Stimulated activated CD4-positive, alpha-beta T cell treated with anti-CD3 and anti-CD28 coated beads, Interleukin-4, amount 100 ng/mL, for 1 hour (primary cell): Measurements from ENCODE around the gene MAP7.
"Not testable (repeated sequence)": the region's sequence is repeated elsewhere in the genome, so short reads cannot be mapped to it uniquely, and the experiment has no call there.

Experiments used
- DNase-seq: peaks from one replicate; pipeline ENCODE4 v3.0.0-alpha.2; 2020

Gene MAP7

GRCh38 chr6:136464874-136465273 is 85.3 kb downstream of the MAP7 start:
- no peak for DNase-seq

DNA sequence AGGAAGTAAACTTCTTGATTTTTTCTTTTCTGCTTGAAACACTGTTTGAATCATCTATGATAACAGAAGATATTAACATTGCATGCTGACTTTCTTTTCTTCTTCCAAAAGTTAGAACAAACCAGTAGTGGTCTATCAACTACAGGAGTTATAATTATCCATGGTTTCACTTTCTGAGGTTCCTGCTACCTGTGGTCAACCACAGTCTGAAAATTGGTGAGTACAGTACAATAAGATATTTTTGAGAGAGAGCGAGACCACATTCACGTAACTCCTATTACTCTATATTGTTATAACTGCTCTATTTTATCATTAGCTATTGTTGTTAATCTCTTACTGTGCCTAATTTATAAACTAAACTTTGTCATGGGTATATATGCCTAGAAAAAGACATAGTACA is 86.1 kb downstream of the MAP7 start:
- DNase-seq = no peak

GRCh38 chr6:136463743-136464142 is 86.5 kb downstream of the MAP7 start:
- DNase-seq = no peak

DNA sequence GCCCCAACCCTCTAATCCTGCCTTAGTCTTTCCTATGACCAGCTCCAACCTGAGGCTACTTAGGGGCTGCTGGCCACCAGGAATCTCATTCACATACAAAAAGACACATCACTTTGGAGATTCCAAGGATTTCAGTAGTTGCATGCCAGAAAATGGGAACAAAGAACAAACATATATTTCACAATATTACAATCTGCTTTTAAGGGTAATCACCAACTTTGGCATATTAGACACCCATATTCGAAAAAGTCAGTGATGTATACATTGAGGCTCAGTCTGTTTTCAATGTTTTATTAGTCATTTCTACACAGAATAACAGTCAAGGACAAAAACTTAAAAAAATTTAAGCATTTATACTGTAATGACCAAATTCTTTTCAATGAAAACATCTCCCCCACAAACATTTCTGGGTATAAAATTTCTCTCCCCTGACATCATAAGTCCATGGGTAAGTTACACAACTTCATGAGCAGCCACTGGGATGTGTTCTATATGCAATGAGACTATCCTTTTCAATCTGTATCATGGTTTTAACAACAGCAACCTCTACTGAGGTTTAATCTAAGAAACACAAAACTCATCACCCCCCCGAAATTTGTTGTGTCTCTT is 103.5 kb downstream of the MAP7 start:
- no peak for DNase-seq

GRCh38 chr6:136446145-136446544 is 104.1 kb downstream of the MAP7 start:
- no peak for DNase-seq

- no peak for DNase-seq
These were observed 105.2 kb downstream of the MAP7 start for GRCh38 chr6:136445063-136445462.

GRCh38 chr6:136440203-136440602 is 110.0 kb downstream of the MAP7 start:
- DNase-seq = no peak

- DNase-seq = no peak
These were observed 110.6 kb downstream of the MAP7 start for GRCh38 chr6:136439514-136440190.

- DNase-seq = no peak
These were observed 111.8 kb downstream of the MAP7 start for GRCh38 chr6:136438441-136438840.

- DNase-seq = no peak
These were observed 113.0 kb downstream of the MAP7 start for GRCh38 chr6:136437246-136437645.

- DNase-seq = no peak
These were observed 115.1 kb downstream of the MAP7 start for GRCh38 chr6:136435101-136435500.

- DNase-seq = not testable (repeated sequence)
These were observed 118.9 kb downstream of the MAP7 start for GRCh38 chr6:136431306-136431705.

DNA sequence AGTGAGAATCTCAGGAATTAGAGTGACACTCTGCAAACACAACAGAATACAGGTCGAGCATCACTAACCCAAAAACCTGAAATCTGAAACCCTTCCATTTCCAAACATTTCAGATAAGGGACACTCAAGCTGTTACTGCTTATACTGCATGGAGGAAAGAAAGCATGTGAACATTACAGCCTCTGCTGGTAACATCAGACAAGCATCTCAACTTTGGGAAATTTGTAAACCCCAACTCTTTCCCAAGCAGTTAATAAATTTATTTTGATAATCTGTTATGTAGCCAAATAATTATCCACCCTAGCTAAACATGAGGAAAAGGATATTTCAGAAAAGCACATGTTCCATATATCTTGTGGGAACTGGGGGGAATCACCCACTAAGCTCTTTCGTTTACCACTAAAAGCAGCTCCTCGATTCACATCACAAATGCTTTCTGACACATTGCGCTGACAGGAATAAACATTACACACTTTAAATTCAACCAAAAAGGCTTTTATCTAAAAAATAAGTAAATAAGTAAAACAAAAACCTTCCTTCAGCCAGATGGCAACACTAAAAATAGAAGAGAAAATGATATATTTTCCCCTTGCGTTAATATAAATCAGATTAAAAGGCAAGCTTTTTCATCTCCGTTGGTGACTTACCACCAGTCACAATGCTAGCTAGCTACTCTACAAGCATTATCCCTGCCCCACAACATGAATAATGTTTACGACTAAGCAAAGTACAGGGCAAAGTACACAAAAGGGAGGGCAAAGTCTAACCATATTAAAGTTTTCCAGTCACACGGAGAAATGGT is 120.8 kb downstream of the MAP7 start:
- no peak for DNase-seq

DNA sequence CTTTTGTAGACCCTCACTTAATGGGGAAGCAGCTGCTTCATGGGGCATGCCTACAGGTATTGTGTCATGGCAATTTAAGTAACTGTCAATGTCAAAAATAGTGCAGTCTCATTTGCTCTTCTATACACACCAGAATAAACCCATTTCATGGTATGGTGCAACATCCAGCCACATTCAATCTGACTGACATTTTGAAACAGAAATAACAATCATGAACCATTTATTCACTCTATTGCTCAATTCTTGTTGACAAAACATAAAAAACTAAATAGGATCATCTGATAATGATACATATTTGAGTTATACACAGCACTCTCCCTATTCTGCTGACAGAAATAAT is 122.9 kb downstream of the MAP7 start:
- no peak for DNase-seq

- no peak for DNase-seq
These were observed 123.4 kb downstream of the MAP7 start for GRCh38 chr6:136426627-136427377.

- DNase-seq = no peak
These were observed 124.4 kb downstream of the MAP7 start for GRCh38 chr6:136425793-136426192.

DNA sequence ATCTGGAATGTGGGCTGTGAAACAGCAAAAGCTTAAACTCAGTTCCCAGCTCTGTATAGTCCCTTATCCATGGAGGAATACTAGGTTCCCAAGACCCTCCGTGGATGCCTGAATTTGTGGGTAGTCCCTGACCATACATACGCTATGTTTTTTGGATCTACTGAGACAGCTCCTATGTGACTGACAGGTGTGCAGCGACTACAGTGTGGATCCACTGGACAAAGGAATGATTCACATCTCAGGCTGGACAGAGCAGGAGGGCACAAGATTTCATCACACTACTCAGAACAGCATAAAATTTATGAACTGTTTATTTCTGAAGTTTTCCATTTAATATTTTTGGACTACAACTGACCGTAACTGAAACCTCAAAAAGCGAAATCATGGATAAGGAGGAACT is 125.3 kb downstream of the MAP7 start:
- DNase-seq = no peak

DNA sequence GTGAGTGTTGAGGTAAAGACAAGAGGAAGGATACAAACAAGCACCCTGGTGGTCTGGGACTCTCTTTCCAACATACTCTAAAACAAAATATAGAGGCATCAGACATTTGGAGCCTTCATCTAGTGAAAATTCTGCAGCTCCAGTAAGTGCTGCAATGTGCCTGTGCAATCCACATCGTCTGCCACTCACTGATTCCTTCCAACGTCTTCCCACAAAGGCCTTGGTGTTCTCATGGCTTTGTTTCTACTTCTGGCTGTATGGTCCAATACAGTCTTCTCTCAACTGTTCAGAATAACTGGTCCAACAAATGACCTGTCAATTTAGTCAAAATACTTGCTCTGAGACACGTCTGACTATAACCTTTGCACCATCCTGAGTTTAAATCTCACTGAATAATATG is 125.8 kb downstream of the MAP7 start:
- no peak for DNase-seq

DNA sequence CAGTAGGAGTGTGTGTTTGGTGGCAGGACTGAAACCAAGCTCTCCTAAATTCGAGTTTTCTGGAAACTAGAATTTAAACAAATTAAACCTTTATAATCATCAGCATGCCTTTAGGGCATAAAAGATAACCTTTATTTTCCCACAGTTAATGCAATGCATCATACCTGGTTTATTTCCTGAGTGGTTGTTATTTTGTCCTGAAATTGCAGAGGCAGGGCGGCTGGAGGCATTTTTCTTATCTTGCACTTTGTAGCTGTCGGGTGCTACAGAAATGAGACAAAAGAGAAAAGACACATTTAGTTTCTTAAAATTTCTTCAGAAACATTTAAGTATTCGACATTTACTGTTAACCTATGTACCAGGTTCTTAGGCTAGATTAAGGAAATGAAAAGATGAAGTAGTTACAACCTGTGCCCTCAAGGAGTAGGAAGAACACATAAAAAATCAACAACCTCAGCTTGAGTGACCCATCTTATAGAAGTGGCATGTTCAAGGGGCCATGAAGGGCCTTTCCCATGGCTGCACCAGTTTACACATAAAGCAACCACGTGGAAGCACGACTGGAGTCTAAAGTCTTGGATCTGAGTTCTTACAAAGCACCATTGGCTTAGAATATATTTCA is 128.6 kb downstream of the MAP7 start:
- no peak for DNase-seq

DNA sequence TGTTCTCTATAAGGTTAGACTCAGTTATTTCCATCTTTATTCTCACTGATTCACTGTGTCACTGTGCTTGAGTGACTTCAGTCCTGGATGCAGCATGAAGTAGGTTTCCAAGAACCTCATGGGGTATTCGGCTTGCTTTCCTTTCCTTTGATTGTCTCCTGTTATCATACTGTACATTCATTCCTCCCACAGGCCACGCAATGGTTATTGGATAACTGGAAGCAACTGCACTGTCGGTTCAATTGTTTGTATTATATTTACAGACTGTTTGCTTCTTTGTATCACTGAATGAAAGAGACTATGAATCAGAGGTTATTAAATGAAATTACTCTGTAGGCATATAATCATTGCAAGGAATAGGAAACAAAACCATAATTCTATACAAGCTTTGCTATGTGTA is 129.4 kb downstream of the MAP7 start:
- DNase-seq = no peak

DNA sequence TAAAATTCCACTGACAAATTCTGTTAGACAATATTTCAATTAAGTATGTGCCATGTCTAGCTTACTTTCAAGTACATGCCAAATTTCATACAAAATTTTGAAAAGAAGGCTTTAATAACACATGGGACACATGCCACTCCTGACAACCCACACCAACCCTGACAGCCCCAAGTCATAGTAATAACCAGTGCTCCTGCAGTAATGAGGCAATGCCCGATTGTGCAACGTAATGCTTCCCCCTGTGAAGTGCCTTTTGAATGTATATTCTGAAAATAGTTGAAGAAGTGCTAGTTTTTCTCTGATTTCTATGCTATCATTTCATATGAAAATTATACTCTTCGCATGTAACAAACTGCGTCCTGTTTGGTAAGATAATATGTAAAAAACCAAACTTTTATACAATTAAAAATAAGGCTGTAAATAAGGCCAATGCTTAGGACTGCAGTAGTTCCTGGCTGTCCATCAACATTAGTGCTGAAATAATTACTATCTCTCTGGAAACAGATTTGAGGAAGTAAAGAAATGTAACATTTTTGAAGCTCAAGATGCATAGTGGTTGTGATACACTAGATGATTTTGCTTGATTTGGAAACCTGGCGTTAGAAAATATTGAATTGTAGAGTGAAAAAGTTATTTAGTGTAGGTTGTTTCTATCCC is 134.7 kb downstream of the MAP7 start:
- DNase-seq = no peak

GRCh38 chr6:136412410-136412809 is 137.8 kb downstream of the MAP7 start:
- DNase-seq = no peak
